ENCODE data around the gene ABLIM2.

The ABLIM2 gene

GRCh38 chr4:8194306-8195242 is 36.0 kb upstream of the ABLIM2 start:
- H3K9ac ChIP-seq (ENCODE audit: low read length), result no peak overlapping the region
- no peaks in the 10 kb centered on the region for H4K20me1 ChIP-seq (ENCODE audit: low read depth, low read length)
- no peak overlapping the region for H3K27ac ChIP-seq (ENCODE audit: low read depth, low read length)
- no peaks in the 10 kb centered on the region for H3F3A ChIP-seq (ENCODE audit: insufficient read depth)
- no peak overlapping the region for H3K4me2 ChIP-seq (ENCODE audit: low read depth, low read length, poor library complexity, severe bottlenecking)
- no peaks in the 10 kb centered on the region for H3K9me2 ChIP-seq (replicated peaks; ENCODE audit: insufficient read depth, low read length)
- no peak overlapping the region for H2AFZ ChIP-seq (ENCODE audit: low read depth, low read length, severe bottlenecking)
- H3K36me3 ChIP-seq (ENCODE audit: low read length), result no peaks in the 10 kb centered on the region
- no peaks in the 10 kb centered on the region for H3K9me3 ChIP-seq (ENCODE audit: insufficient read depth, low read length)
- no peaks in the 10 kb centered on the region for H3K27me3 ChIP-seq (ENCODE audit: low read length)
- no peaks in the 10 kb centered on the region for H3K79me2 ChIP-seq (ENCODE audit: insufficient read depth, low read length)
- TF ChIP-seq CTCF (IDR thresholded peaks at IDR 0.05; ENCODE audit: insufficient read depth, low read length, poor library complexity, severe bottlenecking), result no peak
- no peak for TF ChIP-seq EZH2phosphoT487 (conservative IDR thresholded peaks at IDR 0.05; ENCODE audit: low read length)
- no peak overlapping the region for H3K4me3 ChIP-seq (ENCODE audit: insufficient read depth, low read length, poor library complexity, severe bottlenecking)

- H3K27ac ChIP-seq (ENCODE audit: low read depth, low read length), result no peak overlapping the region
- H3K9me3 ChIP-seq (ENCODE audit: insufficient read depth, low read length), result no peaks in the 10 kb centered on the region
- H3K27me3 ChIP-seq (ENCODE audit: low read length), result no peaks in the 10 kb centered on the region
- H3K4me3 ChIP-seq (ENCODE audit: insufficient read depth, low read length, poor library complexity, severe bottlenecking), result no peak overlapping the region
- no peaks in the 10 kb centered on the region for H3K9me2 ChIP-seq (replicated peaks; ENCODE audit: insufficient read depth, low read length)
- no peak overlapping the region for H3K4me2 ChIP-seq (ENCODE audit: low read depth, low read length, poor library complexity, severe bottlenecking)
- no peaks in the 10 kb centered on the region for H3K79me2 ChIP-seq (ENCODE audit: insufficient read depth, low read length)
- H3K36me3 ChIP-seq (ENCODE audit: low read length), result no peaks in the 10 kb centered on the region
- TF ChIP-seq CTCF (IDR thresholded peaks at IDR 0.05; ENCODE audit: insufficient read depth, low read length, poor library complexity, severe bottlenecking) (no peak), EZH2phosphoT487 (conservative IDR thresholded peaks at IDR 0.05; ENCODE audit: low read length) (no peak)
- no peak overlapping the region for H2AFZ ChIP-seq (ENCODE audit: low read depth, low read length, severe bottlenecking)
- no peak overlapping the region for H3K9ac ChIP-seq (ENCODE audit: low read length)
- no peaks in the 10 kb centered on the region for H4K20me1 ChIP-seq (ENCODE audit: low read depth, low read length)
- no peaks in the 10 kb centered on the region for H3F3A ChIP-seq (ENCODE audit: insufficient read depth)
These were observed 34.4 kb upstream of the ABLIM2 start for GRCh38 chr4:8192748-8193738.

GRCh38 chr4:8191136-8191747 is 32.6 kb upstream of the ABLIM2 start:
- H3K4me2 ChIP-seq (ENCODE audit: low read depth, low read length, poor library complexity, severe bottlenecking), result no peak overlapping the region
- no peaks in the 10 kb centered on the region for H3F3A ChIP-seq (ENCODE audit: insufficient read depth)
- H3K9ac ChIP-seq (ENCODE audit: low read length), result no peak overlapping the region
- no peaks in the 10 kb centered on the region for H3K36me3 ChIP-seq (ENCODE audit: low read length)
- no peaks in the 10 kb centered on the region for H3K9me2 ChIP-seq (replicated peaks; ENCODE audit: insufficient read depth, low read length)
- H3K9me3 ChIP-seq (ENCODE audit: insufficient read depth, low read length), result no peaks in the 10 kb centered on the region
- H4K20me1 ChIP-seq (ENCODE audit: low read depth, low read length), result no peaks in the 10 kb centered on the region
- no peak overlapping the region for H3K27ac ChIP-seq (ENCODE audit: low read depth, low read length)
- no peaks in the 10 kb centered on the region for H3K79me2 ChIP-seq (ENCODE audit: insufficient read depth, low read length)
- no peak overlapping the region for H3K4me3 ChIP-seq (ENCODE audit: insufficient read depth, low read length, poor library complexity, severe bottlenecking)
- no peaks in the 10 kb centered on the region for H3K27me3 ChIP-seq (ENCODE audit: low read length)
- no peak for TF ChIP-seq CTCF (IDR thresholded peaks at IDR 0.05; ENCODE audit: insufficient read depth, low read length, poor library complexity, severe bottlenecking)
- TF ChIP-seq EZH2phosphoT487 (conservative IDR thresholded peaks at IDR 0.05; ENCODE audit: low read length), result no peak
- no peak overlapping the region for H2AFZ ChIP-seq (ENCODE audit: low read depth, low read length, severe bottlenecking)
